ENCODE results near the gene RRAS.
A peak's percentile ranks its signal among the peaks of the same experiment; 100 is the strongest.
"Not testable (repeated sequence)": the region's sequence is repeated elsewhere in the genome, so short reads cannot be mapped to it uniquely, and the experiment has no call there.

Gene RRAS

GRCh38 chr19:49631014-49631588, 8.8 kb downstream of the RRAS start:
- intact Hi-C loops (cut with DNase I; ENCODE audit: low total_unique reads): no loop called here
- TF ChIP-seq CTCF (IDR thresholded peaks at IDR 0.05): no peak
- Histone ChIP-seq H3K27ac (peak overlapping the region; percentile 3 to 31), H3K4me1 (peaks cover 0 to 22% (median 11%) of the 10 kb centered on the region in 4 donors), H3K36me3 (peaks cover 6 to 36% (median 27%) of the 10 kb centered on the region in 3 donors), H3K4me3 (no peak overlapping the region), H3K9me3 (no peaks in the 10 kb centered on the region), H3K27me3 (no peaks in the 10 kb centered on the region)
- DNase-seq: no peak

DNA sequence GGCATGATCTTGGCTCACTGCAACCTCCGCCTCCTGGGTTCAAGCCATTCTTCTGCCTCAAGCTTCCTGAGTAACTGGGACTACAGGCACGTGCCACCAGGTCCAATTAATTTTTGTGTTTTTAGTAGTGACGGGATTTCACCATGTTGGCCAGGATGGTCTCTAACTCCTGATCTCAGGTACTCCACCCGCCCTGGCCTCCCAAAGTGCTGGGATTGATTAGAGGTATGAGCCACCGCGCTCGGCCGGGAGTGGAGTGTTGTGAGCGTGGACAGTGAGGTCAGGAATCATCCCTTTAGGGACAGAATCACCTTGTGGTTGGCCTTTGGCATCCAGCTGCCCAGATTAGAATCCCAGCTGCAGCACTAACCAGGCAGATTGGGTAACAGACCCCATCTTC, 10.3 kb downstream of the RRAS start:
- H3K9me3 ChIP-seq: no peaks in the 10 kb centered on the region
- peak overlapping the region in 1 of 2 donors; percentile 18 for H3K27ac ChIP-seq
- TF ChIP-seq CTCF (IDR thresholded peaks at IDR 0.05): no peak
- DNase-seq: no peak
- H3K4me3 ChIP-seq: no peak overlapping the region
- intact Hi-C loops (cut with DNase I; ENCODE audit: low total_unique reads): no loop called here
- H3K27me3 ChIP-seq: no peaks in the 10 kb centered on the region
- peaks cover 0 to 22% (median 9%) of the 10 kb centered on the region in 4 donors for H3K4me1 ChIP-seq
- H3K36me3 ChIP-seq: peaks cover 0 to 36% (median 27%) of the 10 kb centered on the region in 3 donors

GRCh38 chr19:49626226-49626625, 13.7 kb downstream of the RRAS start:
- Histone ChIP-seq H3K4me1 (peaks cover 0 to 16% (median 7%) of the 10 kb centered on the region in 4 donors), H3K9me3 (no peaks in the 10 kb centered on the region), H3K4me3 (no peak overlapping the region), H3K36me3 (peaks cover 7 to 51% (median 35%) of the 10 kb centered on the region in 3 donors), H3K27me3 (no peaks in the 10 kb centered on the region), H3K27ac (no peak overlapping the region)
- DNase-seq: no peak
- intact Hi-C loops (cut with DNase I; ENCODE audit: low total_unique reads): no loop called here
- TF ChIP-seq CTCF (IDR thresholded peaks at IDR 0.05): no peak

DNA sequence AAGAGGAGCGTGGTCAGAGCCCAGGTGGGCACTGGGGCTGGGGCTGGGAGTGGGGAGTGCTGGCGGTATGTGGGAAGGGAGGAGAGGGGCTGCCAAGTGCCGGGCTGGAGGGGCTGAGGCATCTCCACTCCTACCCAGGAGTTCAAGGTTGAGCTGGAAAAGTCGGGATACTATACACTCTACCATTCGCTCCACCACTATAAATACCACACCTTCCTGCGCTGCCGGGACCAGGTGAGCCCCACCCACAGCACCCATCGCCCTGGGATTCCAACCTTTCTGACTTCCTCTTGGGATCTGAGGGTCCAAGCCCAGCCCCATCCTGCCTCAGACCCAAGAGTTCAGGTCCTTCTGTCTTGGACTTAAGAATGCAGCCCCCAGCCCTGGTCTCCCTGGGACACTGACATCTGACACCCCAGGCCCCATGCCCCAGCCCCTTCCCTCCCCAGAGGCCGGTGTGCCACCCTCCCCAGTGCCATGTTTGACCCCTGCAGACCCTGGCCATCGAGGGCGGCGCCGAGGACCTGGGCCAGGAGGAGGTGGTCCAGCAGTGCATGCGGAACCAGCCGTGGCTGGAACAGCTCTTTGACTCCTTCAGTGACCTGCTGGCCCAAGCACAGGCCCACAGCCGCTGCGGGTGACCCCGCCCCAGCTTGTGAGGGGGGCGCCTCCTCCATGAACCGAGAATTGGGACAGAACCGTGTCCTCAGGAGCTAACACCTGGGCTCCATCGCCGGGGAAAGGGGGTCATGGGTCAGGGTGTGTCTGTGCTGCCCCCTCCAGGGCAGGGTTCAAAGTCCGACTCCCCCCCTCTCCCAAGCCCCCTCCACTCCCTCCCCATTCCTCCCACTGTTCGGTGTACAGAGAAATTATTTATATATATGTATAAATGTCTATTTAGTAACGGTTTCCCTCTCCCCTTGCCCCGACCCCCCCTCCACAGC, 14.7 kb downstream of the RRAS start:
- Histone ChIP-seq H3K36me3 (peaks cover 11 to 61% (median 41%) of the 10 kb centered on the region in 3 donors), H3K27me3 (no peaks in the 10 kb centered on the region), H3K27ac (no peak overlapping the region), H3K4me3 (no peak overlapping the region), H3K4me1 (peaks cover 0 to 6% (median 2%) of the 10 kb centered on the region in 4 donors), H3K9me3 (no peaks in the 10 kb centered on the region)
- intact Hi-C loops (cut with DNase I; ENCODE audit: low total_unique reads): no loop called here
- DNase-seq: no peak
- TF ChIP-seq CTCF (IDR thresholded peaks at IDR 0.05): no peak

DNA sequence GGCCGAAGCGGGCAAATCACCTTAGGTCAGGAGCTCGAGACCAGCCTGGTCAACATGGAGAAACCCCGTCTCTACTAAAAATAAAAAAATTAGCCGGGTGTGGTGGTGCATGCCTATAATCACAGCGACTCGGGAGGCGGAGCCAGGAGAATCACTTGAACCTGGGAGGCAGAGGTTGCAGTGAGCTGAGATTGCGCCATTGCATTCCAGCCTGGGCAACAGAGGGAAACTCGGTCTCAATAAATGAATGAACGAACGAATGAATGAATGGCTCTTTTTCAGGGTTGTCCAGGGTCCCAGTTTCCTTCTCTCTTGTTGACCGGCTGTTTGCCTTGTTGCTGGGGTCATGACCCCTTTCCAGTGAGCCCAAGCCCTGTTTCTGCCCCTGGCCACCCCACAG, 22.1 kb downstream of the RRAS start:
- H3K27ac ChIP-seq; H3K27me3 ChIP-seq; H3K4me1 ChIP-seq; intact Hi-C loops (cut with DNase I; ENCODE audit: low total_unique reads); H3K4me3 ChIP-seq; H3K9me3 ChIP-seq; DNase-seq: not testable (repeated sequence)
- H3K36me3 ChIP-seq: peaks cover 40 to 95% (median 67%) of the 10 kb centered on the region in 3 donors

- peaks cover 0 to 7% (median 0%) of the 10 kb centered on the region in 4 donors for H3K4me1 ChIP-seq
- no peaks in the 10 kb centered on the region for H3K9me3 ChIP-seq
- no peak for DNase-seq
- H3K27ac ChIP-seq: no peak overlapping the region
- no peak for TF ChIP-seq CTCF (IDR thresholded peaks at IDR 0.05)
- no peaks in the 10 kb centered on the region for H3K27me3 ChIP-seq
- no peak overlapping the region for H3K4me3 ChIP-seq
- peaks cover 40 to 94% (median 67%) of the 10 kb centered on the region in 3 donors for H3K36me3 ChIP-seq
- intact Hi-C loops (cut with DNase I; ENCODE audit: low total_unique reads): no loop called here
These were observed 23.0 kb downstream of the RRAS start for GRCh38 chr19:49616945-49617344.

All from tibial artery (tissue), 4 donors.